Fibroblast of the aortic adventitia (primary cell): ENCODE data around the gene KNTC1. TPM values are rescaled to one million over a fixed set of nuclear protein-coding genes. Genes with fewer than 3 reads are reported as not detected.
"Not testable (repeated sequence)": the region's sequence is repeated elsewhere in the genome, so short reads cannot be mapped to it uniquely, and the experiment has no call there.

Experiments
- DNase-seq: peaks from one replicate; pipeline ENCODE4 v3.0.0-alpha.2; 2010; ENCODE audit warnings: low read depth
- H3K4me3 ChIP-seq: 2 replicates; pipeline ENCODE4 v1.5.1; 2011; ENCODE audit warnings: low read depth, mild to moderate bottlenecking, control low read depth, low read length, moderate library complexity
- CTCF ChIP-seq: IDR thresholded peaks from 2 replicates; pipeline ENCODE4 v1.5.1; 2011; ENCODE audit warnings: mild to moderate bottlenecking, low read length, control low read depth, inconsistent platforms; ENCODE audit not compliant: insufficient read depth
- total RNA-seq: library from RNA; depleted of rRNA; stranded (reverse); fragments of >200 nt; gene quantifications from 2 replicates; pipeline ENCODE4 v1.2.3, GENCODE V29; 2012; ENCODE audit warnings: low replicate concordance

Gene KNTC1
- total RNA-seq, 1 donor: 69.3 TPM

GRCh38 chr12:122558745-122559641 is 31.9 kb downstream of the KNTC1 start:
- no peak overlapping the region for H3K4me3 ChIP-seq
- no peak for DNase-seq
- TF ChIP-seq CTCF: no peak

GRCh38 chr12:122560138-122560537 is 33.1 kb downstream of the KNTC1 start:
- no peak for DNase-seq
- TF ChIP-seq CTCF: no peak
- no peak overlapping the region for H3K4me3 ChIP-seq

- H3K4me3 ChIP-seq: no peak overlapping the region
- DNase-seq: no peak
- TF ChIP-seq CTCF: no peak
Observed at GRCh38 chr12:122563361-122563760, 36.3 kb downstream of the KNTC1 start.

- H3K4me3 ChIP-seq, DNase-seq: not testable (repeated sequence)
Observed at GRCh38 chr12:122566816-122567215, 39.8 kb downstream of the KNTC1 start.

GRCh38 chr12:122569288-122569687 is 42.2 kb downstream of the KNTC1 start:
- DNase-seq: no peak
- no peak overlapping the region for H3K4me3 ChIP-seq
- no peak for TF ChIP-seq CTCF

- not testable (repeated sequence) for H3K4me3 ChIP-seq, DNase-seq
Observed at GRCh38 chr12:122570006-122570405, 43.0 kb downstream of the KNTC1 start.

GRCh38 chr12:122571821-122572220 is 44.8 kb downstream of the KNTC1 start:
- H3K4me3 ChIP-seq: no peak overlapping the region
- DNase-seq: no peak
- no peak for TF ChIP-seq CTCF

- DNase-seq, H3K4me3 ChIP-seq: not testable (repeated sequence)
Observed at GRCh38 chr12:122583294-122583693, 56.2 kb downstream of the KNTC1 start.
